Breast epithelium (tissue), 4 donors: Measurements from ENCODE around the gene PLCB2. TPM values are rescaled to one million over a fixed set of nuclear protein-coding genes. Genes with fewer than 3 reads are reported as not detected.

Experiments used
- DNase-seq, 2 donors: peaks; one replicate each; pipeline ENCODE4 v3.0.0-alpha.2; 2019; ENCODE audit warnings: low spot score in 2 of 2
- H3K27ac ChIP-seq, 2 donors: fragments of 200-600 bp; sonication (generic) in 1 of 2; one replicate each; pipeline ENCODE4 v1.5.1; 2016 to 2019; ENCODE audit warnings: mild to moderate bottlenecking in 1 of 2
- H3K27me3 ChIP-seq, 2 donors: fragments of 200-600 bp; sonication (generic) in 1 of 2; one replicate each; pipeline versions ENCODE4 v1.5.1 to v1.6.0; 2017 to 2019; ENCODE audit warnings: control low read depth in 1 of 2, mild to moderate bottlenecking in 1 of 2
- H3K36me3 ChIP-seq: fragments of 200-600 bp; one replicate; pipeline ENCODE4 v1.5.1; 2019
- H3K4me1 ChIP-seq, 2 donors: fragments of 200-600 bp; sonication (generic); one replicate each; pipeline ENCODE4 v1.5.1; 2016 to 2019; ENCODE audit warnings: control low read depth in 1 of 2
- H3K4me3 ChIP-seq, 3 donors: fragments of 200-600 bp; sonication (generic); 1 replicate in 2 of 3; 2 replicates in 1 of 3; pipeline ENCODE4 v1.5.1; 2016 to 2019; ENCODE audit warnings: mild to moderate bottlenecking in 3 of 3, moderate library complexity in 2 of 3
- H3K9me3 ChIP-seq, 2 donors: fragments of 200-600 bp; sonication (generic) in 1 of 2; one replicate each; pipeline ENCODE4 v1.5.1; 2016 to 2019; ENCODE audit warnings: control low read depth in 1 of 2
- CTCF ChIP-seq, 3 donors: fragments of 450-650 bp; IDR thresholded peaks; one replicate each; pipeline ENCODE4 v1.5.1; 2016 to 2017; ENCODE audit warnings: antibody characterized with exemption in 3 of 3, mild to moderate bottlenecking in 3 of 3, moderate library complexity in 3 of 3
- POLR2A ChIP-seq: fragments of 450-650 bp; IDR thresholded peaks from one replicate; pipeline ENCODE4 v1.6.1; 2016; ENCODE audit warnings: antibody characterized with exemption, mild to moderate bottlenecking, moderate library complexity
- POLR2AphosphoS5 ChIP-seq, 3 donors: sonication (generic); formaldehyde crosslinking; IDR thresholded peaks; one replicate each; pipeline ENCODE4 v1.6.1; 2017; ENCODE audit warnings: antibody characterized with exemption in 3 of 3
- intact Hi-C: fragments of 100-400 bp; cut with DNase I; formaldehyde crosslinking; loops from one replicate; pipeline ENCODE4 v1.15.1; 2023; ENCODE audit warnings: low total_unique reads
- total RNA-seq, 3 donors: library from RNA; depleted of rRNA; stranded (reverse); fragments of >200 nt; gene quantifications; one replicate each; pipeline ENCODE4 v1.1.0, GENCODE V29; 2016

PLCB2 gene
- total RNA-seq, 3 donors from 2014 or later: 4.3 to 17.9 (median 13.6) TPM

- Histone ChIP-seq H3K4me1 (peaks cover 0 to 15% of the 10 kb centered on the region in 2 donors), H3K36me3 (no peaks in the 10 kb centered on the region), H3K27me3 (peaks cover 12 to 36% of the 10 kb centered on the region in 2 donors), H3K27ac (no peak overlapping the region), H3K4me3 (no peak overlapping the region), H3K9me3 (no peaks in the 10 kb centered on the region)
- DNase-seq: no peak
- intact Hi-C loops: loop anchor here (10.0 kb wide), 1 partner anchor 233 kb away; no protein-coding TSS in a partner anchor
- TF ChIP-seq CTCF (IDR thresholded peaks at IDR 0.05): no peak
These were observed 29.7 kb downstream of the PLCB2 start for GRCh38 chr15:40278026-40278425.

- H3K27ac ChIP-seq: no peak overlapping the region
- TF ChIP-seq POLR2AphosphoS5 (IDR thresholded peaks at IDR 0.05): no peak
- TF ChIP-seq POLR2A: no peak
- no peak for TF ChIP-seq CTCF (IDR thresholded peaks at IDR 0.05)
- H3K27me3 ChIP-seq: peaks cover 7 to 30% of the 10 kb centered on the region in 2 donors
- no peaks in the 10 kb centered on the region for H3K36me3 ChIP-seq
- peaks cover 0 to 10% of the 10 kb centered on the region in 2 donors for H3K4me1 ChIP-seq
- no peak overlapping the region for H3K4me3 ChIP-seq
- H3K9me3 ChIP-seq: no peaks in the 10 kb centered on the region
- DNase-seq: no peak
- intact Hi-C loops: loop anchor here (10.0 kb wide), 1 partner anchor 233 kb away; no protein-coding TSS in a partner anchor
These were observed 30.3 kb downstream of the PLCB2 start for GRCh38 chr15:40277471-40277870.

- H3K27ac ChIP-seq: no peak overlapping the region
- H3K36me3 ChIP-seq: no peaks in the 10 kb centered on the region
- TF ChIP-seq CTCF (IDR thresholded peaks at IDR 0.05) (no peak), POLR2AphosphoS5 (IDR thresholded peaks at IDR 0.05) (no peak), POLR2A (no peak)
- no peak overlapping the region for H3K4me3 ChIP-seq
- H3K9me3 ChIP-seq: no peaks in the 10 kb centered on the region
- peaks cover 0 to 5% of the 10 kb centered on the region in 2 donors for H3K4me1 ChIP-seq
- DNase-seq: no peak
- peaks cover 6 to 25% of the 10 kb centered on the region in 2 donors for H3K27me3 ChIP-seq
- intact Hi-C loops: loop anchor here (10.0 kb wide), 1 partner anchor 232 kb away; no protein-coding TSS in a partner anchor
These were observed 30.8 kb downstream of the PLCB2 start for GRCh38 chr15:40276927-40277326.

GRCh38 chr15:40275954-40276353 lies 31.8 kb downstream of the PLCB2 start:
- Histone ChIP-seq H3K27ac (no peak overlapping the region), H3K9me3 (no peaks in the 10 kb centered on the region), H3K4me1 (no peaks in the 10 kb centered on the region), H3K27me3 (peaks cover 2 to 15% of the 10 kb centered on the region in 2 donors), H3K36me3 (no peaks in the 10 kb centered on the region), H3K4me3 (no peak overlapping the region)
- TF ChIP-seq CTCF (IDR thresholded peaks at IDR 0.05) (no peak), POLR2AphosphoS5 (IDR thresholded peaks at IDR 0.05) (no peak), POLR2A (no peak)
- intact Hi-C loops: loop anchor here (10.0 kb wide), 1 partner anchor 231 kb away; no protein-coding TSS in a partner anchor
- DNase-seq: no peak

- H3K27ac ChIP-seq: no peak overlapping the region
- H3K27me3 ChIP-seq: peaks cover 2 to 11% of the 10 kb centered on the region in 2 donors
- no peak for DNase-seq
- no peak for TF ChIP-seq POLR2AphosphoS5 (IDR thresholded peaks at IDR 0.05)
- TF ChIP-seq CTCF (IDR thresholded peaks at IDR 0.05): no peak
- no peak for TF ChIP-seq POLR2A
- H3K9me3 ChIP-seq: no peaks in the 10 kb centered on the region
- no peak overlapping the region for H3K4me3 ChIP-seq
- intact Hi-C loops: loop anchor here (10.0 kb wide), 1 partner anchor 231 kb away; no protein-coding TSS in a partner anchor
- no peaks in the 10 kb centered on the region for H3K4me1 ChIP-seq
- H3K36me3 ChIP-seq: no peaks in the 10 kb centered on the region
These were observed 32.2 kb downstream of the PLCB2 start for GRCh38 chr15:40275523-40275922.
